Activated CD8-positive, alpha-beta T cell treated with anti-CD3 and anti-CD28 coated beads, Interleukin-2, amount 10 ng/mL, durations not matched to agents 7 days and 5 days (primary cell): ENCODE results near the gene KIF1B. TPM values are rescaled to one million over a fixed set of nuclear protein-coding genes. Genes with fewer than 3 reads are reported as not detected.

Experiments
- ATAC-seq: fragments of 150-1000 bp; cut with Tn5 transposase; one replicate; pipeline ENCODE4 v1.10.0; 2021; ENCODE audit warnings: moderate library complexity
- CTCF ChIA-PET: fragments of 350-600 bp; sonication (Branson Sonifier 250); formaldehyde crosslinking; loops from one replicate; lab custom pipeline; 2021; ENCODE audit warnings: antibody characterized with exemption; lab: Charles Lee
- POLR2A ChIA-PET: fragments of 350-600 bp; sonication (Branson Sonifier 250); formaldehyde crosslinking; loops from one replicate; lab custom pipeline; 2021; ENCODE audit warnings: antibody characterized with exemption; lab: Charles Lee
- DNase-seq: peaks from one replicate; pipeline ENCODE4 v3.0.0-alpha.2; 2020
- H3K27ac Mint-ChIP-seq: one replicate; pipeline ENCODE4 v1.8.0; 2021; ENCODE audit warnings: mild to moderate bottlenecking, mixed read lengths
- H3K27me3 Mint-ChIP-seq: one replicate; pipeline ENCODE4 v1.8.0; 2021; ENCODE audit warnings: low read depth, mixed read lengths
- H3K36me3 Mint-ChIP-seq: one replicate; pipeline ENCODE4 v1.8.0; 2021; ENCODE audit warnings: low read depth, mixed read lengths
- H3K4me1 Mint-ChIP-seq: one replicate; pipeline ENCODE4 v1.8.0; 2021; ENCODE audit warnings: low read depth, mixed read lengths
- H3K4me3 Mint-ChIP-seq: one replicate; pipeline ENCODE4 v1.8.0; 2021; ENCODE audit warnings: mild to moderate bottlenecking, mixed read lengths
- H3K9me3 Mint-ChIP-seq: one replicate; pipeline ENCODE4 v1.8.0; 2022; ENCODE audit warnings: mixed read lengths; ENCODE audit not compliant: insufficient read depth
- total RNA-seq, 2 experiments: library from RNA; stranded (reverse); gene quantifications; one replicate each; pipeline ENCODE4 v1.2.3, GENCODE V29; 2021

The KIF1B gene
- total RNA-seq, 2 experiments from 2014 or later = 9.2 to 9.6 TPM

DNA sequence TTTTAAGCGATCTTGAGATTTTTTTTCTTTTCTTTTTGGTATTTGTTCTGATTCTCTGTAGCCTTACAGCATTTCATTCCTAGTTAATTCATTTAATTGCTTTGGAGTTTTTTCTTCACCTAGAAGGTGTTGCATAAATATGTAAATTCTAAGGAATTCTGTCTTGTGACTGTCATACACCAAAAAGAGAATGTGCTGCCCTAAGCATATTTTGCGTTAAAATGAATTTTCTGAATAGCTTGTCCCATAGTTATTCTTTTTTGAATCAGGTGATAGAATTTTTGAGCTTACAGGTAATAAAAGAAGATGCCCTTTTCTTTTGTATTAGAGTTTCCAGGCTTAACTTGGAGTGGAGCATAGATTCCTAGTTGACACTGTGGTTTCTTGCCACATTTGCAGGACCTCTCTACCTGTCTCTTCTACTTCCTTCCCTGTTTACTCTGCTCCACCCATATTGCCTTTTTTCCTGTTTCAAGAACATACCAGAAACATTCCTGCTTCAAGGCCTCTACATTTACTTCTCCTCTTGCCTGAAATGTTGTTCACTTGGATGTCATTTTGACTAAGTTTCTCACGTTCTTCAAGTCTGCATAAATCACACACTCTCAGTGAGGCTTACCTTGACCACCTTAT, 53.2 kb downstream of the KIF1B start:
- H3K27me3 Mint-ChIP-seq = no peaks in the 10 kb centered on the region
- H3K36me3 Mint-ChIP-seq = peaks cover 4% of the 10 kb centered on the region
- ATAC-seq = no peak
- H3K4me3 Mint-ChIP-seq = no peak overlapping the region
- no peaks in the 10 kb centered on the region for H3K9me3 Mint-ChIP-seq
- DNase-seq = no peak
- peaks cover 3% of the 10 kb centered on the region for H3K4me1 Mint-ChIP-seq
- H3K27ac Mint-ChIP-seq = no peak overlapping the region
- POLR2A ChIA-PET = no interaction called here
- CTCF ChIA-PET = interaction anchor here (0.6 kb wide), 1 partner anchor 84 kb away, joined by 3 read pairs; no protein-coding TSS in a partner anchor

DNA sequence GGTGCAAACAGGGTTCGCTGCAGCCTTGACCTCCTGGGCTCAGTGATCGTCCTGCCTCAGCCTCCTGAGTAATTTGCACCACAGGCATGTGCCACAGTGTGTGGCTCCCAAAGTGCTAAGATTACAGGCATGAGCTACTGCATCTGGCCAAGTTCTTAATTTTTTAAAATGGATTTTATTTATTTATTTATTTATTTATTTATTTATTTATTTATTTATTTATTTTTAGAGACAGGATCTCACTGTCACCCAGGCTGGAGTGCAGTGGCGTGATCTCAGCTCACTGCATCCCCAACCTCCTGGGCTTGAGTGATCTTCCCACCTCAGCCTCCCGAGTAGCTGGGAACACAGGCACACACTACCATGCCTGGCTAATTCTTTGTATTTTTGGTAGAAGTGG, 54.7 kb downstream of the KIF1B start:
- DNase-seq (no peak), ATAC-seq (no peak)
- Mint-ChIP-seq H3K27me3 (no peaks in the 10 kb centered on the region), H3K4me3 (no peak overlapping the region), H3K27ac (no peak overlapping the region), H3K4me1 (peaks cover 3% of the 10 kb centered on the region), H3K9me3 (no peaks in the 10 kb centered on the region), H3K36me3 (peaks cover 1% of the 10 kb centered on the region)
- CTCF ChIA-PET = no interaction called here
- POLR2A ChIA-PET = no interaction called here

DNA sequence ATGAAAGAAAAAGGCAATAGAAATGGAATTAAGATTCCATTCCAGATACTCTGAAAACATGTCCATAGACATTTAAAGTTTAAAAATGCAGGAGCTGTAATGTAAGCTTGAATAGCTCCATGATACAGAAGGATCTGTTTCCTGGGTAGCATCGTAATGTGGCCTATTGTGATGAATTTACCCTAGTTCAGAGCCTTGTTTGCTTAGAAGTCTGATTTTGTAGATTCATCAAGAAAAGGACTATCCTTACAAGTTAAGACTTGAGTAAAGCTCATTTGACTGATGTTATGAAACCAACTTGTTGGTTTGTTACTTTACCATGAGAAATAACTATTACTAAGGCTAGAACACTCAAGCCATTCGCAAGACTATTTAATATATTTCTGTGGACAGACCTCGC, 55.5 kb downstream of the KIF1B start:
- ChIA-PET CTCF (no interaction called here), POLR2A (no interaction called here)
- DNase-seq = no peak
- Mint-ChIP-seq H3K27ac (no peak overlapping the region), H3K9me3 (no peaks in the 10 kb centered on the region), H3K36me3 (peaks cover 1% of the 10 kb centered on the region), H3K4me3 (no peak overlapping the region), H3K4me1 (peaks cover 3% of the 10 kb centered on the region), H3K27me3 (no peaks in the 10 kb centered on the region)
- ATAC-seq = no peak

DNA sequence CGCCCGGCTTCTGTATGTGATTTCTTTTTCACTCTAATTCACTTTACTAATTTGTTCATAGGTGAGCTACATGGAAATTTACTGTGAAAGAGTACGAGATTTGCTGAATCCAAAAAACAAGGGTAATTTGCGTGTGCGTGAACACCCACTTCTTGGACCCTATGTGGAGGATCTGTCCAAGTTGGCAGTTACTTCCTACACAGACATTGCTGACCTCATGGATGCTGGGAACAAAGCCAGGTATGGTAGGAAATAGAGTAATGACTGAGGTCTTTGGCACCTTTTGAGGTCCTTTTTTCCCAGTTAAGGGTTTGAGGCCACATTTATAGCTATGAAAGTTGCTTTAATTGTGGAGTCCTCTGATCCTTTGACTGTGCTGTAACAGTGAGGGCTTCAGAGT, 56.9 kb downstream of the KIF1B start:
- ChIA-PET CTCF (interaction anchor here (1.1 kb wide), 1 partner anchor 10 kb away, joined by 4 read pairs; no protein-coding TSS in a partner anchor), POLR2A (no interaction called here)
- Mint-ChIP-seq H3K27me3 (no peaks in the 10 kb centered on the region), H3K4me3 (no peak overlapping the region), H3K36me3 (no peaks in the 10 kb centered on the region), H3K9me3 (no peaks in the 10 kb centered on the region), H3K4me1 (peaks cover 3% of the 10 kb centered on the region), H3K27ac (no peak overlapping the region)
- ATAC-seq (no peak), DNase-seq (no peak)

DNA sequence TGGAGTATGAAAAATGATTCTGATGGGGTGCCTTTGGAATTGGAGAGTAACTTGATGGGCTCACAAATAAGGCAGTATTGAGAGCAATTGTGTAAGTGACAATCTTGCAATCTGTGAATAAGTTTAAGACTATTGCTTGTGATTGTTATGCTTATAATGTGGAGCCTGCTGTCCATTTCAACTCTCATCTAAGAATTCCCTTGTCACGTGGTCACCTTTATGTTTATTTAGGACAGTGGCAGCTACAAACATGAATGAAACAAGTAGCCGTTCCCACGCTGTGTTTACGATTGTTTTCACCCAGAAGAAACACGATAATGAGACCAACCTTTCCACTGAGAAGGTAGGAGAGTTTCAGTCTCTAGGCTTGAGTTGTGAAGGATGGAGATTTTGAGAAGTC, 57.6 kb downstream of the KIF1B start:
- H3K27me3 Mint-ChIP-seq = no peaks in the 10 kb centered on the region
- no peak overlapping the region for H3K27ac Mint-ChIP-seq
- H3K4me1 Mint-ChIP-seq = peaks cover 3% of the 10 kb centered on the region
- H3K36me3 Mint-ChIP-seq = peaks cover under 1% of the 10 kb centered on the region
- POLR2A ChIA-PET = no interaction called here
- no peak overlapping the region for H3K4me3 Mint-ChIP-seq
- CTCF ChIA-PET = interaction anchor here (1.0 kb wide), 1 partner anchor 58 kb away, joined by 3 read pairs; the partner anchor contains the start of gene KIF1B
- ATAC-seq = no peak
- no peak for DNase-seq
- H3K9me3 Mint-ChIP-seq = no peaks in the 10 kb centered on the region

DNA sequence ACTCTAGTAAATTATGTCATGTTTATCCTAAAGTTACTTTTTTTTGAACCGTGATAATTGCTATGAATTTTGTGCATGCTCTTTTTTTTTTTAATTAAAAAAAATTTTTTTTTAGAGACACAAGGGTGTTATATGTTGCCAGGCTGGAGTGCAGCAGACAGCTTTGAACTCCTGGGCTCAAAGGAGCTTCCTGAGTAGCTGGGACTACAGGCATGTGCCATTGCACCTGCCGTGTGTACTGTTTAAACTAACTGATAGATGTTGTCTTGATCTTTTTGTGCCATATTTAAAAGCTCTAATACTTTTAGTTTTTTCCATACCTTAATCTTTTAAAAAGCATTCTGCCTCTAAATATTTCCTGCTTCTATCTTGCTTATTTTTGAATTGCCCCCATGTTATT, 60.7 kb downstream of the KIF1B start:
- Mint-ChIP-seq H3K4me1 (no peaks in the 10 kb centered on the region), H3K4me3 (no peak overlapping the region), H3K27me3 (no peaks in the 10 kb centered on the region), H3K27ac (no peak overlapping the region), H3K9me3 (no peaks in the 10 kb centered on the region), H3K36me3 (peaks cover 3% of the 10 kb centered on the region)
- DNase-seq (no peak), ATAC-seq (no peak)
- POLR2A ChIA-PET = no interaction called here
- CTCF ChIA-PET = interaction anchor here (2.5 kb wide), 1 partner anchor 61 kb away, joined by 8 read pairs; the partner anchor contains the start of gene KIF1B

DNA sequence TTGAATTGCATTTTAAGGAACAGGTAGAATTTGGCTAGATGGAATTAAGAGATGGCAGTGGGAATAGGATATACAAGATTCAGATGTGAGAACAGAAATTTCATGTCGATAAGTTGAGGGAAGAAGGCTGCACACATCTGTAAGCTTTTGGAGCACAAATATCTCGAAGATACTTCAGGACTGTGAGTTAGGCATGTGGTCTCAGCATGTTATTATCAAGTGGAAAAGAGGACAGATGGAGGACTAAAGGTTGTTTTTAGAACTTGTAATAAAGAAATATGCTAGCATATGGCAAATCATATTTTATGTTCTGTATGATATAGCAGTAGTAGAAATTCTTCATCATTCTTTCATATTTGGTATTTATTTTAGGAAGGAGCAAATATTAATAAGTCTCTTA, 61.5 kb downstream of the KIF1B start:
- CTCF ChIA-PET = interaction anchor here (2.5 kb wide), 1 partner anchor 62 kb away, joined by 8 read pairs; the partner anchor contains the start of gene KIF1B

DNA sequence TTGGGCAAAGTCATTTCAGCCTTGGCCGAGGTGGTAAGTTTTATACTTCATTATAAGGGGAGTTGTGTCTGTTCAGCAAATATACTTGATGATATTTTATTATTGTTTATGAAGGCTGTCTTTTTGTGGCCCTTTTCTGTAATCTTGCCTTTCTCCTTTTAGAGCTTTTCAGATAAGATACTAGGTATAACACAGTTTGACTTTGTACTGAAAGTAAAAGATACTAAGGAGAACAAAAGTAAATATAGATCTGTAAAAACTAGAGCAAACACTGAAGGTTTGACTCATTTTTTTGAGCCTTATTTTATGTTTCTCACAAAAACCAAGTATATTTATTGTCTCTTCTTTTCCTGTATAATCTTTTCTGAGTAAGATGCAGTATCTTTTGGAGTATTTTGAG, 61.9 kb downstream of the KIF1B start:
- ChIA-PET POLR2A (no interaction called here), CTCF (interaction anchor here (2.5 kb wide), 1 partner anchor 62 kb away, joined by 8 read pairs; the partner anchor contains the start of gene KIF1B)
- DNase-seq = no peak
- no peak for ATAC-seq
- Mint-ChIP-seq H3K9me3 (no peaks in the 10 kb centered on the region), H3K27me3 (no peaks in the 10 kb centered on the region), H3K4me3 (no peak overlapping the region), H3K36me3 (peaks cover 3% of the 10 kb centered on the region), H3K4me1 (no peaks in the 10 kb centered on the region), H3K27ac (no peak overlapping the region)

More for the DNA sequence above, 61.5 kb downstream of the KIF1B start:
- POLR2A ChIA-PET = no interaction called here
- Mint-ChIP-seq H3K27me3 (no peaks in the 10 kb centered on the region), H3K27ac (no peak overlapping the region), H3K9me3 (no peaks in the 10 kb centered on the region), H3K36me3 (peaks cover 3% of the 10 kb centered on the region), H3K4me1 (no peaks in the 10 kb centered on the region), H3K4me3 (no peak overlapping the region)
- DNase-seq (no peak), ATAC-seq (no peak)

DNA sequence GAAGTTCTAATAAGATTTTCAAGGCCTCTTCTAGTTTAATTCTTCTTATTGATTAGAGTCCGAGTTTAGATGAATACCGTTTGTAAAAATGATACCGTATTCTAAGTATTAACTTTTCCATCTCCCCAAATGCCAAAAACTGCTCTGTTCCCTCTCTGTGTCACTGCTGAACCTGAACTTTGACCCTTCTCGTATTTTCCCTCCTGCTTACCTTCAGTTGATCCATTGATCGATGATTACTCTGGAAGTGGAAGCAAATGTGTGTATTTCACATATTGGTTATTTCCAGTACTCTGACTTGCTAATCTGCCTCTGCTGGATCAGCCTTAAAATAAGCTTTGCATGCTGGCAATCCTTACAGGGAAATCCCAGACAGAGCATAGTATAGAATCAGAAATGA, 68.5 kb downstream of the KIF1B start:
- Mint-ChIP-seq H3K4me3 (no peak overlapping the region), H3K9me3 (no peaks in the 10 kb centered on the region), H3K27me3 (no peaks in the 10 kb centered on the region), H3K4me1 (peaks cover 6% of the 10 kb centered on the region), H3K36me3 (no peaks in the 10 kb centered on the region), H3K27ac (no peak overlapping the region)
- no peak for ATAC-seq
- CTCF ChIA-PET = no interaction called here
- DNase-seq = no peak
- POLR2A ChIA-PET = no interaction called here

DNA sequence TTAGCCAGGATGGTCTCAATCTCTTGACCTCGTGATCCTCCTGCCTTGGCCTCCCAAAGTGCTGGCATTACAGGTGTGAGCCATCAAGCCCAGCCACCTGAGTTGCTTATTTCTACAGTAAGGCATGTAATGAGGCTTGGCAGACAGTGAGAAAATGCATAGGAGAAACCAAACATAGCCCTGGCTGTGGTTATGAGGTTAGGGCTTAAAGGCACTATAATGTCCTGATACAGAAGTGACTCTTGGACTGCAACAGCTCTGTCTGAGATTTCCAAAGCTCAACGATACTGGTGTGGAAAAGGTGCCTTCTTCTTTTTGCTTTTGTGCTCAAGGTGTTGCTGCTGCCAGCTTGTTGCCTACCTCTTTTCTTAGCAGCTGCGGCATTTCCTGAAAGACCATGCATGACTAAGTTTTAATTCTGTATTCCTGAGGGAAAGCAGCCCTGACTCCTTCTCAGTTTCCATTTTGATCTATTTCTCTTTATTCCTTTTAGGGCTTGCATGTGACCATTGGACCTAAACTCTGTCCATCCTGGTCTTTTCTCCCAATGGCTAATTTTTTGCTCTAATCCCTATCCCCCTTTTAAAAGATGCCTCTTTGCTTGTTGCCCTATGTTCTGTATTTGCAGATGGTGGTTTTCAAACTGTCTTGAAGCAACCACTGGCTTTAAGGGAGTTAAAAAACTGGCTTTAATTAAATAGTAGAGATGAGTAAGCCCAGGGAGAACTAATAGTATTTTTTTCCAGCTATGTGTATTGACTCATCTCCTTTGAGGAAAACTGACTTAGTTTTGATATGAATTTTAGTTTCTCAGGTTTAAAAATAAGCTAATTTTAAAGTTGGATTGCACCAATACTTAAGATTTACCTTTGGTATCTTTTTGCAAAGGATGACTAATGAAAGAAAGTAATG, 70.3 kb downstream of the KIF1B start:
- no peaks in the 10 kb centered on the region for H3K9me3 Mint-ChIP-seq
- H3K4me3 Mint-ChIP-seq = no peak overlapping the region
- ATAC-seq (no peak), DNase-seq (no peak)
- H3K36me3 Mint-ChIP-seq = no peaks in the 10 kb centered on the region
- ChIA-PET POLR2A (interaction anchor here (0.7 kb wide), 1 partner anchor 150 kb away, joined by 3 read pairs; no protein-coding TSS in a partner anchor), CTCF (interaction anchor here (1.8 kb wide), 1 partner anchor 11 kb away, joined by 4 read pairs; no protein-coding TSS in a partner anchor)
- H3K27me3 Mint-ChIP-seq = no peaks in the 10 kb centered on the region
- no peak overlapping the region for H3K27ac Mint-ChIP-seq
- H3K4me1 Mint-ChIP-seq = peaks cover 6% of the 10 kb centered on the region

DNA sequence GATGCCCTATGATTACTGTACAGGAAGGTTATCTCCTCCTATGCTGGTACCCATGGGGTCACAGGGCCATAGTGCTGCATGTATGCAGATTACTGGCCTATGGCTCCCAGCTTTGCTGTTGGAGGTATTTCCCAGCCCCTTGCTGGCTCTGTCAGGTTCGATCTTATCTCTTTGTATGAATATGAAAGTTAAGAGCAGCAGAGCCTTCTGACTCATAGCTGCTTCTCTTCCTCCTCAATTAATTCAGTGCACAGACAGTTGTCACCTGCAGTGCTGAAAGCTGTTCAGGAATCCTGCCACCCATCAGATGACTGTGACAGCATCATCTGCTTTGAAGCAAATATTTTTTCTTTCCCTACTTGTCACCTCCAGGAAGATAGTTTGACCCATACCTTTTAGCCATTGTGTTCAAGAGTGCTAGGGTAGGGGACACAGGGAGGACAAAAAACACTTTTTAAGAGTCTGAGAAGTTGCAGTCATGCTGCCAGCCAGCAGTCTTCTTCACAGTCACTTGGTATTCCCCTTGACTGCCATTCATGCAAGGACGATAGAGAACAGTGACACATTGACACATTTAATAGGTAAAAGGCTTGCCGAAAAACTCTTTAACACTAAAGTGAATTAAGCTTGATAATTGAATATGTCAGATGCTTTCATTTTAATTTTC, 73.1 kb downstream of the KIF1B start:
- Mint-ChIP-seq H3K4me3 (no peak overlapping the region), H3K27ac (no peak overlapping the region), H3K27me3 (no peaks in the 10 kb centered on the region), H3K36me3 (no peaks in the 10 kb centered on the region), H3K9me3 (no peaks in the 10 kb centered on the region), H3K4me1 (peaks cover 6% of the 10 kb centered on the region)
- ATAC-seq (no peak), DNase-seq (no peak)
- POLR2A ChIA-PET = no interaction called here
- CTCF ChIA-PET = interaction anchor here (2.0 kb wide), 1 partner anchor 73 kb away, joined by 7 read pairs; the partner anchor contains the start of gene KIF1B
